ENCODE data around the gene BRME1. TPM values are rescaled to one million over a fixed set of nuclear protein-coding genes. Genes with fewer than 3 reads are reported as not detected.
A peak's percentile ranks its signal among the peaks of the same experiment; 100 is the strongest.

BRME1 gene
- total and polyA plus RNA-seq, 10 donors, result 0.97 to 3.8 (median 2.4) TPM

- DNase-seq, result peak; percentile 84
Measured at GRCh38 chr19:13843104-13843921, 62.6 kb downstream of the BRME1 start.

GRCh38 chr19:13842291-13843103 is 63.4 kb downstream of the BRME1 start:
- WGBS, 5 donors, result 0 to 1% (median 1%) methylated on average over 28 to 95 of the region's 95 CpGs
- intact Hi-C loops (cut with DNase I; ENCODE audit: low total_unique reads), result no loop called here
- DNase-seq, result peak; percentile 93
- H3K36me3 ChIP-seq, result peaks cover 0 to 9% (median 0%) of the 10 kb centered on the region in 6 donors
- TF ChIP-seq POLR2AphosphoS5 (IDR thresholded peaks at IDR 0.05) (peak; percentile 93 to 94 (median 94)), CTCF (IDR thresholded peaks at IDR 0.05 in 8 of 11, conservative IDR thresholded peaks at IDR 0.05 in 3 of 11) (peak in 3 of 11 experiments; percentile 7 to 13 (median 13)), POLR2A (IDR thresholded peaks at IDR 0.05) (peak in 2 of 3 donors; percentile 38 to 89)
- peak overlapping the region; percentile 57 to 94 (median 77) for H3K4me3 ChIP-seq
- H3K9me3 ChIP-seq, result no peaks in the 10 kb centered on the region
- H3K27ac ChIP-seq, result peak overlapping the region; percentile 91 to 100 (median 98)
- H3K4me1 ChIP-seq, result peaks cover 56 to 94% (median 82%) of the 10 kb centered on the region in 6 donors
- H3K27me3 ChIP-seq (replicated peaks in 1 of 7), result peaks cover 0 to 5% (median 0%) of the 10 kb centered on the region in 7 donors

More at GRCh38 chr19:13843104-13843921, 62.6 kb downstream of the BRME1 start:
- H3K4me1 ChIP-seq, result peaks cover 48 to 94% (median 82%) of the 10 kb centered on the region in 6 donors
- intact Hi-C loops (cut with DNase I; ENCODE audit: low total_unique reads), result no loop called here
- H3K9me3 ChIP-seq, result no peaks in the 10 kb centered on the region
- no peak for TF ChIP-seq POLR2A (IDR thresholded peaks at IDR 0.05)
- peak in 2 of 3 donors; percentile 41 to 42 for TF ChIP-seq POLR2AphosphoS5 (IDR thresholded peaks at IDR 0.05)
- peak overlapping the region; percentile 27 to 94 (median 77) for H3K4me3 ChIP-seq
- 19 to 37% (median 23%) methylated on average over 19 to 24 of the region's 24 CpGs for WGBS, 5 donors
- H3K27me3 ChIP-seq (replicated peaks in 1 of 7), result peaks cover 0 to 6% (median 0%) of the 10 kb centered on the region in 7 donors
- H3K36me3 ChIP-seq, result peaks cover 0 to under 1% (median 0%) of the 10 kb centered on the region in 6 donors
- H3K27ac ChIP-seq, result peak overlapping the region; percentile 50 to 100 (median 98)

GRCh38 chr19:13841962-13842290 is 64.0 kb downstream of the BRME1 start:
- Histone ChIP-seq H3K4me3 (peak overlapping the region; percentile 57 to 94 (median 77)), H3K27me3 (replicated peaks in 1 of 7) (no peaks in the 10 kb centered on the region), H3K9me3 (no peaks in the 10 kb centered on the region), H3K36me3 (peaks cover 0 to 13% (median 0%) of the 10 kb centered on the region in 6 donors), H3K27ac (peak overlapping the region; percentile 91 to 100 (median 98)), H3K4me1 (peaks cover 57 to 94% (median 82%) of the 10 kb centered on the region in 6 donors)
- no peak for DNase-seq
- 1 to 6% (median 4%) methylated on average over 10 to 11 of the region's 11 CpGs for WGBS, 5 donors
- intact Hi-C loops (cut with DNase I; ENCODE audit: low total_unique reads), result no loop called here
- TF ChIP-seq POLR2A (IDR thresholded peaks at IDR 0.05), result no peak
- no peak for TF ChIP-seq CTCF (IDR thresholded peaks at IDR 0.05 in 8 of 11, conservative IDR thresholded peaks at IDR 0.05 in 3 of 11)
- no peak for TF ChIP-seq POLR2AphosphoS5 (IDR thresholded peaks at IDR 0.05)

GRCh38 chr19:13841086-13841961 is 64.6 kb downstream of the BRME1 start:
- H3K27ac ChIP-seq, result peak overlapping the region; percentile 91 to 100 (median 98)
- TF ChIP-seq CTCF (IDR thresholded peaks at IDR 0.05 in 8 of 11, conservative IDR thresholded peaks at IDR 0.05 in 3 of 11), result no peak
- peak; percentile 26 to 75 (median 61) for TF ChIP-seq POLR2AphosphoS5 (IDR thresholded peaks at IDR 0.05)
- TF ChIP-seq POLR2A (IDR thresholded peaks at IDR 0.05), result no peak
- WGBS, 5 donors, result 26 to 50% (median 30%) methylated on average over 22 to 26 of the region's 26 CpGs
- H3K4me1 ChIP-seq, result peaks cover 57 to 94% (median 82%) of the 10 kb centered on the region in 6 donors
- H3K36me3 ChIP-seq, result peaks cover 0 to 17% (median under 1%) of the 10 kb centered on the region in 6 donors
- peak overlapping the region; percentile 57 to 94 (median 77) for H3K4me3 ChIP-seq
- peak; percentile 89 for DNase-seq
- no peaks in the 10 kb centered on the region for H3K27me3 ChIP-seq (replicated peaks in 1 of 7)
- H3K9me3 ChIP-seq, result no peaks in the 10 kb centered on the region
- intact Hi-C loops (cut with DNase I; ENCODE audit: low total_unique reads), result no loop called here
